HG03139 (cell line): Measurements from ENCODE around the gene CLPTM1L.
"Not testable (repeated sequence)": the region's sequence is repeated elsewhere in the genome, so short reads cannot be mapped to it uniquely, and the experiment has no call there.

Experiments used
- ATAC-seq: cut with Tn5 transposase; IDR thresholded peaks from one replicate; pipeline ENCODE4 v1.9.1; 2021; ENCODE audit not compliant: unreplicated experiment

Gene CLPTM1L

GRCh38 chr5:1293416-1294205 lies 51.3 kb downstream of the CLPTM1L start:
- no peak for ATAC-seq

GRCh38 chr5:1292846-1293415 lies 52.0 kb downstream of the CLPTM1L start:
- no peak for ATAC-seq

- ATAC-seq = no peak
Observed at GRCh38 chr5:1292139-1292538, 52.8 kb downstream of the CLPTM1L start.

- no peak for ATAC-seq
Observed at GRCh38 chr5:1291611-1292080, 53.3 kb downstream of the CLPTM1L start.

- not testable (repeated sequence) for ATAC-seq
Observed at GRCh38 chr5:1290956-1291355, 53.9 kb downstream of the CLPTM1L start.

GRCh38 chr5:1289559-1289958 lies 55.3 kb downstream of the CLPTM1L start:
- not testable (repeated sequence) for ATAC-seq

GRCh38 chr5:1288439-1289335 lies 56.2 kb downstream of the CLPTM1L start:
- no peak for ATAC-seq

GRCh38 chr5:1285883-1286291 lies 59.0 kb downstream of the CLPTM1L start:
- no peak for ATAC-seq

- ATAC-seq = no peak
Observed at GRCh38 chr5:1285141-1285540, 59.8 kb downstream of the CLPTM1L start.

- not testable (repeated sequence) for ATAC-seq
Observed at GRCh38 chr5:1284336-1284970, 60.4 kb downstream of the CLPTM1L start.

GRCh38 chr5:1283729-1284041 lies 61.2 kb downstream of the CLPTM1L start:
- not testable (repeated sequence) for ATAC-seq

GRCh38 chr5:1282993-1283728 lies 61.7 kb downstream of the CLPTM1L start:
- not testable (repeated sequence) for ATAC-seq

GRCh38 chr5:1282131-1282992 lies 62.5 kb downstream of the CLPTM1L start:
- ATAC-seq = no peak

GRCh38 chr5:1281038-1281882 lies 63.6 kb downstream of the CLPTM1L start:
- ATAC-seq = no peak

GRCh38 chr5:1280177-1281037 lies 64.5 kb downstream of the CLPTM1L start:
- no peak for ATAC-seq

- ATAC-seq = no peak
Observed at GRCh38 chr5:1279443-1280151, 65.3 kb downstream of the CLPTM1L start.
